Caco-2 (cell line): ENCODE measurements around the gene CPED1. TPM values are rescaled to one million over a fixed set of nuclear protein-coding genes. Genes with fewer than 3 reads are reported as not detected.

Source experiments
- BruUV-seq: library from RNA; stranded (reverse); fragments of 400-500 nt; replicated peaks from 2 replicates; lab custom pipeline; 2021; lab: Mats Ljungman, UMichigan
- CTCF ChIA-PET: fragments of 300-600 bp; sonication (Branson Sonifier 250); formaldehyde crosslinking; loops from one replicate; lab custom pipeline; 2022; ENCODE audit warnings: antibody characterized with exemption; lab: Charles Lee
- POLR2A ChIA-PET: fragments of 300-600 bp; sonication (Branson Sonifier 250); formaldehyde crosslinking; loops from one replicate; lab custom pipeline; 2022; ENCODE audit warnings: antibody characterized with exemption; lab: Charles Lee
- DNase-seq, 2 experiments: peaks; one replicate each; pipeline versions ENCODE4 v3.0.0 to v3.0.0-alpha.2; 2020 to 2022
- H3K27me3 ChIP-seq: replicated peaks from 2 replicates; pipeline ENCODE4 v1.6.0; 2011; ENCODE audit warnings: low read length; ENCODE audit not compliant: control insufficient read depth, insufficient read depth
- H3K36me3 ChIP-seq: 2 replicates; pipeline ENCODE4 v1.5.1; 2011; ENCODE audit warnings: low read length; ENCODE audit not compliant: control insufficient read depth, insufficient read depth
- H3K4me1 ChIP-seq: fragments of 250-450 bp; sonication (Bioruptor Pico); 2 replicates; pipeline ENCODE4 v1.5.1; 2020; ENCODE audit warnings: mild to moderate bottlenecking
- H3K4me3 ChIP-seq: 2 replicates; pipeline ENCODE4 v1.5.1; 2011; ENCODE audit warnings: low read depth, mild to moderate bottlenecking, control low read depth, low read length
- H3K9me3 ChIP-seq: fragments of 250-450 bp; sonication (Bioruptor Pico); 2 replicates; pipeline ENCODE4 v1.5.1; 2020; ENCODE audit warnings: mild to moderate bottlenecking, moderate library complexity
- H3K27ac Mint-ChIP-seq: one replicate; pipeline ENCODE4 v1.8.0; 2022; ENCODE audit warnings: mixed read lengths; ENCODE audit not compliant: unreplicated experiment
- H3K27me3 Mint-ChIP-seq: one replicate; pipeline ENCODE4 v1.8.0; 2022; ENCODE audit warnings: mixed read lengths; ENCODE audit not compliant: insufficient read depth, unreplicated experiment
- H3K36me3 Mint-ChIP-seq: one replicate; pipeline ENCODE4 v1.8.0; 2022; ENCODE audit warnings: mild to moderate bottlenecking, mixed read lengths; ENCODE audit not compliant: insufficient read depth, unreplicated experiment
- H3K4me1 Mint-ChIP-seq: one replicate; pipeline ENCODE4 v1.8.0; 2022; ENCODE audit warnings: low read depth, mixed read lengths; ENCODE audit not compliant: unreplicated experiment
- H3K4me3 Mint-ChIP-seq: one replicate; pipeline ENCODE4 v1.8.0; 2022; ENCODE audit warnings: mild to moderate bottlenecking, moderate library complexity, mixed read lengths; ENCODE audit not compliant: unreplicated experiment
- H3K9me3 Mint-ChIP-seq: one replicate; pipeline ENCODE4 v1.8.0; 2022; ENCODE audit warnings: mixed read lengths; ENCODE audit not compliant: unreplicated experiment
- intact Hi-C: fragments of 100-400 bp; cut with micrococcal nuclease; formaldehyde crosslinking; loops from one replicate; pipeline ENCODE4 v1.10.0; 2022; ENCODE audit not compliant: unreplicated experiment
- total RNA-seq: library from RNA; stranded (reverse); gene quantifications from 2 replicates; pipeline ENCODE4 v1.2.3, GENCODE V29; 2022
- TF ChIP-seq, protein P1 (sequence below), 2 experiments: fragments of 200-600 bp in 1 of 2; IDR thresholded peaks; 1 replicate in 1 of 2; 2 replicates in 1 of 2; pipeline versions ENCODE4 v1.5.1 to v1.8.0; 2011 to 2022; ENCODE audit warnings: antibody characterized with exemption in 1 of 2, control low read depth in 1 of 2, inconsistent platforms in 1 of 2, low read depth in 1 of 2, low read length in 1 of 2, mild to moderate bottlenecking in 1 of 2, moderate library complexity in 1 of 2; ENCODE audit not compliant: insufficient read depth in 1 of 2, severe bottlenecking in 1 of 2, unreplicated experiment in 1 of 2

The CPED1 gene
- total RNA-seq, 1 experiment from 2014 or later = 0.23 TPM

DNA sequence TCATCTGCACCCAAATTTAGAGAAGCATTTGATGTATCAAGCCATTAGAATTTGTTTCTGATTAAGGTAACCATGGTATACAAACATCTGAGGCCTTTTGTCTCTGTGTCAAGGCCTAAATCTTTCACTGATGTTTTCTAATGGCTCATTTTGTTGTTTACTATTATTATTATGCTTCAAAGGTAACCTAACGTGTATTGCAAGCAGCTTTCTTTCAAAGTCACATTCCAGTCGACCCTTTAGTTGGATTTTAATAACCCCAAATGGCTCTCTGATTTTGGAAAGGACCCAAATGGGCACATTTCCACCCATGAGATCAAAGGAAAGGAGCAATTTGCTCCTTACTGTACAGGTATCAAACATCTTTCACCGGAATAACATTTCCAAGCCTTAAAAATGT is 293.6 kb downstream of the CPED1 start:
- Mint-ChIP-seq H3K4me1 (no peaks in the 10 kb centered on the region), H3K36me3 (no peaks in the 10 kb centered on the region), H3K27me3 (peaks cover 11% of the 10 kb centered on the region), H3K4me3 (no peak overlapping the region), H3K9me3 (peaks cover 14% of the 10 kb centered on the region), H3K27ac (no peak overlapping the region)
- POLR2A ChIA-PET = no interaction called here
- no peaks in the 10 kb centered on the region for H3K36me3 ChIP-seq
- intact Hi-C loops = no loop called here
- peaks cover 10% of the 10 kb centered on the region; the same call in 1 of the 2 replicates for H3K9me3 ChIP-seq
- H3K27me3 ChIP-seq = no peaks in the 10 kb centered on the region
- CTCF ChIA-PET = no interaction called here
- no TSS peak for BruUV-seq
- no peak for DNase-seq
- H3K4me1 ChIP-seq = no peaks in the 10 kb centered on the region
- no peak overlapping the region for H3K4me3 ChIP-seq
- TF ChIP-seq, protein P1, sequence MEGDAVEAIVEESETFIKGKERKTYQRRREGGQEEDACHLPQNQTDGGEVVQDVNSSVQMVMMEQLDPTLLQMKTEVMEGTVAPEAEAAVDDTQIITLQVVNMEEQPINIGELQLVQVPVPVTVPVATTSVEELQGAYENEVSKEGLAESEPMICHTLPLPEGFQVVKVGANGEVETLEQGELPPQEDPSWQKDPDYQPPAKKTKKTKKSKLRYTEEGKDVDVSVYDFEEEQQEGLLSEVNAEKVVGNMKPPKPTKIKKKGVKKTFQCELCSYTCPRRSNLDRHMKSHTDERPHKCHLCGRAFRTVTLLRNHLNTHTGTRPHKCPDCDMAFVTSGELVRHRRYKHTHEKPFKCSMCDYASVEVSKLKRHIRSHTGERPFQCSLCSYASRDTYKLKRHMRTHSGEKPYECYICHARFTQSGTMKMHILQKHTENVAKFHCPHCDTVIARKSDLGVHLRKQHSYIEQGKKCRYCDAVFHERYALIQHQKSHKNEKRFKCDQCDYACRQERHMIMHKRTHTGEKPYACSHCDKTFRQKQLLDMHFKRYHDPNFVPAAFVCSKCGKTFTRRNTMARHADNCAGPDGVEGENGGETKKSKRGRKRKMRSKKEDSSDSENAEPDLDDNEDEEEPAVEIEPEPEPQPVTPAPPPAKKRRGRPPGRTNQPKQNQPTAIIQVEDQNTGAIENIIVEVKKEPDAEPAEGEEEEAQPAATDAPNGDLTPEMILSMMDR (IDR thresholded peaks at IDR 0.05; ENCODE audit: insufficient read depth in 1 of 2, low read depth in 1 of 2, low read length in 1 of 2, severe bottlenecking in 1 of 2, unreplicated experiment in 1 of 2) = no peak

DNA sequence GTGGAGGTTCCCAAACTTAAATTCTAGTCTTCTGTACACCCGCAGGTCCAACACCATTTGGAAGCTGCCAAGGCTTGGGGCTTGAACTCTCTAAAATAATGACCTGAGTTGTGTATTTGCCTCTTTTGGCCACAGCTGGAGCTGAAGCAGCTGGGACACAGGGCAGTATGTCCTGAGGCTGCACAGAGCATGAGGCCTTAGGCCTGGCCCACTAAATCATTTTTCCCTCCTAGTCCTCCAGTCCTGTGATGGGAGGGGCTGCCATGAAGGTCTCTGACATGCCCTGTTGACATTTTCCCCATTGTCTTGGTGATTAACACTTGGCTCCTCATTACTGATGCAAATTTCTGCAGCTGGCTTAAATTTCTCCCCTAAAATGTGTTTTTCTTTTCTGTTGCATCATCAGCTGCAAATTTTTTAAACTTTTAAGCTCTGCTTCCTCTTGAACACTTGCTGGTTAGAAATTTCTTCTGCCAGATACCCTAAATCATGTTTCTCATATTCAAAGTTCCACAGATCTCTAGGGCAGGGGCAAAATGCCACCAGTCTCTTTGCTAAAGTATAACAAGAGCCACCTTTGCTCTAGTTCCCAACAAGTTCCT is 296.7 kb downstream of the CPED1 start:
- Histone ChIP-seq H3K4me3 (no peak overlapping the region), H3K27me3 (no peaks in the 10 kb centered on the region), H3K9me3 (peaks cover 10% of the 10 kb centered on the region; the same call in 1 of the 2 replicates), H3K36me3 (no peaks in the 10 kb centered on the region), H3K4me1 (no peaks in the 10 kb centered on the region)
- Mint-ChIP-seq H3K4me1 (no peaks in the 10 kb centered on the region), H3K36me3 (no peaks in the 10 kb centered on the region), H3K27ac (no peak overlapping the region), H3K9me3 (peaks cover 14% of the 10 kb centered on the region), H3K27me3 (peaks cover 5% of the 10 kb centered on the region), H3K4me3 (no peak overlapping the region)
- ChIA-PET CTCF (no interaction called here), POLR2A (no interaction called here)
- intact Hi-C loops = no loop called here
- no peak for DNase-seq
- TF ChIP-seq, protein P1 (IDR thresholded peaks at IDR 0.05; ENCODE audit: insufficient read depth in 1 of 2, low read depth in 1 of 2, low read length in 1 of 2, severe bottlenecking in 1 of 2, unreplicated experiment in 1 of 2) = no peak
- no TSS peak for BruUV-seq

DNA sequence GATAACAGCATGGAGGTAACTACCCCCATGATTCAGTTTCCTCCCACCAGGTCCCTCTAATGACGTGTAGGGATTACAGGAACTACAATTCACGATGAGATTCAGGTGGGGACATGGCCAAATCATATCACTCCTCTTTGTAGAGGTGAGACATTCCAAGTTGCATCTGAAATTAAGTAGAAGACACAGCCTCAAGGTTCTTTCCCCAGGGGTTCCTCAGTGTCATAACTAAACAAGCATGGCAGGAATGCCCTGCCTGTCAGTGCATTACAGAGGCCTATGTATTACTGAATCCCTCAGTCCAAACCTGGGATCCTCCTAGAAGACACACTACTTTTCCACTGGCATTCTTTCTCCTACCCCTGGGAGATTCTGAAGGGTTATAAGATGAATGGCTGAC is 297.7 kb downstream of the CPED1 start:
- H3K4me3 Mint-ChIP-seq = no peak overlapping the region
- ChIA-PET POLR2A (no interaction called here), CTCF (no interaction called here)
- Histone ChIP-seq H3K4me1 (no peaks in the 10 kb centered on the region), H3K36me3 (no peaks in the 10 kb centered on the region), H3K9me3 (peaks cover 10% of the 10 kb centered on the region; the same call in 1 of the 2 replicates), H3K27me3 (no peaks in the 10 kb centered on the region), H3K4me3 (no peak overlapping the region)
- H3K27ac Mint-ChIP-seq = no peak overlapping the region
- TF ChIP-seq, protein P1 (IDR thresholded peaks at IDR 0.05; ENCODE audit: insufficient read depth in 1 of 2, low read depth in 1 of 2, low read length in 1 of 2, severe bottlenecking in 1 of 2, unreplicated experiment in 1 of 2) = no peak
- BruUV-seq = no TSS peak
- no peaks in the 10 kb centered on the region for H3K4me1 Mint-ChIP-seq
- no peak for DNase-seq
- H3K36me3 Mint-ChIP-seq = no peaks in the 10 kb centered on the region
- H3K27me3 Mint-ChIP-seq = peaks cover 5% of the 10 kb centered on the region
- H3K9me3 Mint-ChIP-seq = peaks cover 14% of the 10 kb centered on the region
- intact Hi-C loops = no loop called here
